Measurements from ENCODE around the gene LRRC8D. TPM values are rescaled to one million over a fixed set of nuclear protein-coding genes. Genes with fewer than 3 reads are reported as not detected.

Gene LRRC8D
- total and polyA plus RNA-seq, 9 donors = 5.0 to 14.1 (median 8.8) TPM

DNA sequence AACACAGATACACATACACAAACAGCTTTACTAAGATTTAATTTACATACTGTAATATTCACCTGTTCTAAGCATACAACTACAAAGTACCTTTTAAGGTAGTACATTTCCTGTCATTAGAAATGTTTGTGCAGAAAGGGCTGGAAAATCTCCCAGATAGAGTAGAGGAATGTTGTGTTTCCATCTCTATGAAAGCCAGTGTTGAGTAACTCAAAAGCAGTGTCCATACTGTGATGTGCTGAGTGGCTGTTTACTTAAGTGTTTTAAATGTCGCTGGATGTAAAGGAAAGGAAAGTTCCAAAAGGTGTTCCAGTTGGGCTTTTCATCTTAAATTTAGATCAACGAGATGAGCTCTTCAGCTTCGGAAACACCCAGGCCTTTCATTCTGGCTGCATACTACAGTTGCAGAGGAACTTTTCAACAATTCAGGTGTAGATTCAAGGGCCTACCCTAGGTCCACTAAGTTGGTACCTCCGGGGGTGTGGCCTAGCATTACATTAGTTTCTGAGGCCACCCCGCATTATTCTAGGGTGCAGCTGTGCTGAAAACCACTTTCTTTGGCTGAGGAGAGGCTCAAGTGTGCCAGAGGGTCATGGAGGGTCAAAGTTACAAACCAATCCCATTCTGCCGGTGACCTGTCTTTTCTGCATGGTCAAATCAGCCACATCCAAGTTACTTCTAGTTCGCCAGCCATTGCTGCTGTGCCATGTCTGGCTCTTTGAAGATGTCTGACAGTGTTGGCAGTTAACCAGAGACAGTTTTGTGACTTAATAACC lies 78.1 kb downstream of the LRRC8D start:
- H3K27ac ChIP-seq = no peak overlapping the region
- H3K36me3 ChIP-seq = no peaks in the 10 kb centered on the region

DNA sequence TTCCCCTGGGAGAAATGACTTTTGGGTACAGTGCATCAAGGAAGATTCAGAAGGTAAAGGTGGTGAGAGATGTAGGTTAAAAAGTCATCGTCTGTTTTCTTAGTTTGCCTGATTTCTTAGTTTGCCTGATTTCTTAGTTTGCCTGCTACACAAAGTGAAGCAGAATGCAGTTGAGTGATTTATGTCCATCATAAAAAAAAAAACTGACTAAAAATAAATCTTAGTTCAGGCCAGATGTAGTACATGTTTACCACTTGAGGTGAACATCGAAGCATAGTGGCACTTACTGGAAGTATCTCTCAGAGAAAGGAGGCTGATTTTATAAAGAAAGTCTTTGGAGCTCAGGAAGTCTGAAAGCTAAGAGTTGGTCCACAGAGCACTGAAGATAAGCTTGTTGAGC lies 79.5 kb downstream of the LRRC8D start:
- Histone ChIP-seq H3K36me3 (no peaks in the 10 kb centered on the region), H3K27me3 (no peaks in the 10 kb centered on the region), H3K27ac (no peak overlapping the region), H3K4me3 (no peak overlapping the region), H3K9me3 (no peaks in the 10 kb centered on the region), H3K4me1 (ENCODE audit: insufficient read depth) (no peaks in the 10 kb centered on the region)
- DNase-seq = no peak
- TF ChIP-seq, protein P1, sequence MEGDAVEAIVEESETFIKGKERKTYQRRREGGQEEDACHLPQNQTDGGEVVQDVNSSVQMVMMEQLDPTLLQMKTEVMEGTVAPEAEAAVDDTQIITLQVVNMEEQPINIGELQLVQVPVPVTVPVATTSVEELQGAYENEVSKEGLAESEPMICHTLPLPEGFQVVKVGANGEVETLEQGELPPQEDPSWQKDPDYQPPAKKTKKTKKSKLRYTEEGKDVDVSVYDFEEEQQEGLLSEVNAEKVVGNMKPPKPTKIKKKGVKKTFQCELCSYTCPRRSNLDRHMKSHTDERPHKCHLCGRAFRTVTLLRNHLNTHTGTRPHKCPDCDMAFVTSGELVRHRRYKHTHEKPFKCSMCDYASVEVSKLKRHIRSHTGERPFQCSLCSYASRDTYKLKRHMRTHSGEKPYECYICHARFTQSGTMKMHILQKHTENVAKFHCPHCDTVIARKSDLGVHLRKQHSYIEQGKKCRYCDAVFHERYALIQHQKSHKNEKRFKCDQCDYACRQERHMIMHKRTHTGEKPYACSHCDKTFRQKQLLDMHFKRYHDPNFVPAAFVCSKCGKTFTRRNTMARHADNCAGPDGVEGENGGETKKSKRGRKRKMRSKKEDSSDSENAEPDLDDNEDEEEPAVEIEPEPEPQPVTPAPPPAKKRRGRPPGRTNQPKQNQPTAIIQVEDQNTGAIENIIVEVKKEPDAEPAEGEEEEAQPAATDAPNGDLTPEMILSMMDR (IDR thresholded peaks at IDR 0.05) = no peak
- no peak for TF ChIP-seq EP300 (IDR thresholded peaks at IDR 0.05)
- TF ChIP-seq POLR2A (IDR thresholded peaks at IDR 0.05) = no peak
- WGBS, 3 donors = 78 to 88% (median 81%) methylated on average over 2 of the region's 2 CpGs
- intact Hi-C loops (cut with DNase I) = no loop called here

More for the DNA sequence above, 78.1 kb downstream of the LRRC8D start:
- Histone ChIP-seq H3K4me1 (ENCODE audit: insufficient read depth) (no peaks in the 10 kb centered on the region), H3K4me3 (no peak overlapping the region), H3K9me3 (no peaks in the 10 kb centered on the region), H3K27me3 (no peaks in the 10 kb centered on the region)
- intact Hi-C loops (cut with DNase I) = no loop called here
- 95 to 96% (median 95%) methylated on average over 7 of the region's 7 CpGs for WGBS, 3 donors
- TF ChIP-seq POLR2A (IDR thresholded peaks at IDR 0.05) = no peak
- no peak for DNase-seq

DNA sequence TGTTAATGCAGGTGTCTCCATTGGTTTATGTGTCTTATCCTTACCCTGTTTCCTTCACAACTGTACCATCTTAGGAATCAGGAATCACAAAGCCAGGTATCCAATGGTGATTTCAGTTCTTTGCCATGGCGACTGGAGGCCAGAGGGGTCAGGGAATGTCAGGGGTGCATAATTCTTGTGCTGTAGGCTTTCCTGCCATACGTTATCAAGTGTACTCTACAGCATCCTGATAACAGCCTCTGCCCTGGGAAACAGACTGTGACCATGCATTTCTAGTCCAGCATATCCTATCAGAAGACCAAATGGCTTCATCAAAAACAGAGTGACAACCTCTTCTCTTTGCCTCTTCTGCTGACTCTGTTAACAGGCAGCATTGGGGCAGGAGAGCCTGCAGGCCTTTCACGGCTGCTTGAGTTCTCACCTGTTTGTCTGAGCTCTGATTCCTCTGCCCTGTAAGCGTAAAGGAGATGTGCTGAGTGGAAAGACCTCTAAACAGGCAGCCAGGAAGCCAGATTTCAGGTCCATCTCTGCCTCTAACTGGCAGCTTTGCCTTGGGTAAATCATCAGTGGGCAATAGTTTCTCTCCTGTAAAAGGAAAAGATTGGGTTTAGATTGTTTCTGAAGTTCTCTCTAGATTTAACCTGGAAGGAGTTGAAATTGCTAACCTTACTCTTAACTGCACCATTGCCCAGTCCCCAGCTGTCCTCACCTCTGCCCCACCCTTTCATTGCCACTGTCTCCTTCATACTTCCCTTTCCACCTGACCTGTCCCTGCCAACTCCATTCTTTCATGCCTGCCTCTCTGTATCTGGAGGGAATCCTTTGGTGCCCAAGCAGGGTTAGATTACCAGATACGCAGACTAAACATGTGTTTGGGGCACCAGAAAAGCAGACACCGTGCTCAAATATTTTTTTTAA lies 80.2 kb downstream of the LRRC8D start:
- WGBS, 3 donors = 90 to 97% (median 92%) methylated on average over 6 of the region's 6 CpGs
- TF ChIP-seq EP300 (IDR thresholded peaks at IDR 0.05) (no peak), POLR2A (IDR thresholded peaks at IDR 0.05) (no peak)
- TF ChIP-seq, protein P1 (IDR thresholded peaks at IDR 0.05) = no peak
- Histone ChIP-seq H3K36me3 (no peaks in the 10 kb centered on the region), H3K27ac (no peak overlapping the region), H3K4me3 (no peak overlapping the region), H3K9me3 (no peaks in the 10 kb centered on the region), H3K4me1 (ENCODE audit: insufficient read depth) (no peaks in the 10 kb centered on the region), H3K27me3 (no peaks in the 10 kb centered on the region)
- intact Hi-C loops (cut with DNase I) = no loop called here
- DNase-seq = no peak

DNA sequence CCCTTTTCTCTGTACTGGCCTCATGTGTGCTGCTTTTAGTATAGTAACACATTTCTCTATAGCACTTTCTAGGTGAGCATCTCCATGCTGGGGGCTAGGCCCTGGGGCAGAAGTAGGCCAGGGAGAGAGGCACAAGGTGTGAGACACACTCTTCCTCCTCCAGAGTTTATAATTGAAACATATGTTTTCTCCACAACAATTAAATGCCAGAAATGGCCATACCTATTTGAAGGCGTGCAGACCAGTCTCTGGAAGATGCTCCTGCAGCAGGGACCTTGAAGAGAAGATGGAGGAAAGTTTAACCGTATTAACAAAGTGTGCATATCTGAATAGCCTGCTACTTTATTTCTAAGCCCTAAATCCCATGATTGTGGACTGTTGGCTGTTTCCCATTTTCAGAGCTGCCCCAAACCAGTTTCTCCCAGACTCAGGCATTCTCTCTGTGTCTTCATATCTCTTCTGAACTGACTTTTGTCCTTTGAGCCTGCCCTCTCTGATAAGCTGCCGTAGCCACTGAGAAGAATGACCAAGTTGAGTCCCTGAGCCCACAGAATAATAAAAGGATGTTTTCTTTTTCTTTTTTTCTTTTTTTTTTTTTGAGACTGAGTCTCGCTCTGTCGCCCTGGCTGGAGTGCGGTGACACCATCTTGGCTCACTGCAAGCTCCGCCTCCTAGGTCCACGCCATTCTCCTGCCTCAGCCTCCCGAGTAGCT lies 81.3 kb downstream of the LRRC8D start:
- intact Hi-C loops (cut with DNase I) = no loop called here
- 93 to 96% (median 95%) methylated on average over 9 of the region's 9 CpGs for WGBS, 3 donors
- H3K4me3 ChIP-seq = no peak overlapping the region
- no peak for DNase-seq
- H3K9me3 ChIP-seq = no peaks in the 10 kb centered on the region
- no peaks in the 10 kb centered on the region for H3K36me3 ChIP-seq
- peaks cover 3% of the 10 kb centered on the region for H3K4me1 ChIP-seq (ENCODE audit: insufficient read depth)
- no peak overlapping the region for H3K27ac ChIP-seq
- TF ChIP-seq POLR2A (IDR thresholded peaks at IDR 0.05) (no peak), EP300 (IDR thresholded peaks at IDR 0.05) (no peak)
- TF ChIP-seq, protein P1 (IDR thresholded peaks at IDR 0.05) = no peak
- H3K27me3 ChIP-seq = no peaks in the 10 kb centered on the region

Measured in ovary (tissue), 9 donors.